COR-L47 (cell line): ENCODE measurements around the gene COQ8B.
"Not testable (repeated sequence)": the region's sequence is repeated elsewhere in the genome, so short reads cannot be mapped to it uniquely, and the experiment has no call there.

ENCODE experiments used
- DNase-seq: peaks from one replicate; lab custom pipeline; 2025; lab: John Stamatoyannopoulos, UW

The COQ8B gene

DNA sequence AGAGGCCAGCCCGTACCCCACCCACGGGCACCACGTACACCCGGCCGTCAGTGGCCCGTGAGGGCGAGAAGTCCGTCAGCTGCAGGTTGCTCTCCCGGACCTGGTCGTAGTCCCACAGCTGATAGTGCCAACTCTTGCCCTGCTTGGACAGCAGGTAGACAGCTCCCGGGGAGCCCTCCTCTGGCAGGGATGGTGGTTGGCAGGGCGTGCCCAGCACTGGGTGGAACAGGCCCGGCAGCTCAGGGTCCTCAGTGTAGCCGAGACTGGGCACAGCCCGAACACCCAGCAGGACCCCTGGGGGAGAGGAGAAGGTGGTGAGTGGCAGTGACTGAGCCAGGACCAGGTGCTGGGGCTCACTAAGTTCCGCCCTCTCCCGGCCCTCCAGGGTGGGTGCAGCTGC is 25.8 kb upstream of the COQ8B start:
- no peak for DNase-seq

DNA sequence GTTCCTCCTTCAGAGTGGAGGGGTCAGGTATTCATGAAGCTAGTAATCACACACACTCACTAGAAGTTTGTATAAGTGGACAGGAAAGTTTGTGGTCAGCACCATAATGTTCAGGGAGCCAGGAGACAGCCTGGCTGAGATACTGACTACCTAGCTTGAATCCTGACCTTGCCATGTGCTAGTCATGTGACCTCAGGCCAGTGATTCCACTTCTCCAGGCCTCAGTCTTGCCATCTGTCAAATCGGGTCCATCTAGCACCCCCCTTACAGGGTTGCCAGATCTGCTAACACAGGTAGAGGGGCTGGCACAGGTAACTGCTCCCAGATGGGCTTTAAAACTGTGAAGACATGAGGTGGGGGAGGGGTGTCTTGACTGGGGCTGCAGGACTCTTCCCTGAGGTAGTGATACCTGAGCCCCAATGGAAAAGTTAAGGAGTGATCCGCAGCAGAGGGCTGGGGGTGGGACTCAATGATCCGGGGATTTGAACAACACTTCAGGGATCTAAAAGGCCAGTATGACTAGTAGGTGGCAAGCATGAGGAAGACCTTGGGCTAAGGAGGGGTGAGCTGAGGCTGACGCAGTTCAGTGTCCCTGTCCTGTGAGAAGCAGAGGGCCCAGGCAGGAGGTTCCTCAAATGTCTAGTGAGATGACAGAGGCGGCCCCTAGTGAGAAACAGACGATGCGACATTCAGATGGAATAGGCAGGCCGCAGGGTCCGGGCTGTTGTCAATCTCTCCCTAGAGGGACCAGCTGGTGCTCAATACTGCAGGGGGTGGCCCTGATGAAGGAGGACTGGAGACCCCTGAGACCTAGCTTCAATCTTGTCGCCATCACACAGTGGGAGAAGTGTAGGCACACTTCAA is 25.1 kb upstream of the COQ8B start:
- DNase-seq: no peak

DNA sequence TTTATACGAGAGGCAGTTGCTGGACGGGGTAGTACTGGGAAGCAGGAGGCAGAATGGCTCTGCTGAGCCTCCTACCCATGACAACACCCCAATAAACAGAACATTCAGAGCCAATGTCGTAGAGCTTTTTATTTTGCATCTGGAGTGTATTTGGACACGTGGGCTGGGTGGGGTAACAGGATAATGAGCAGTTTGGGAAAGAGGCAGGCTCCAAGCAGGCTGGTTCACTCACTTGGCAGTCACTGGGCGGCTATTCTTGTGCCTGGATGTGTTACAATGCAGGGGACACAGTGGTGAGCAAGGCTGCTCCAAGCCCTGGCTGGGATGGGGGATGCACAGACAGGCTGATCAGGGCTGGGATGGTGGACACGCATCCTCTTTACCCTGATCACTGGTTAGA is 24.1 kb upstream of the COQ8B start:
- no peak for DNase-seq

DNA sequence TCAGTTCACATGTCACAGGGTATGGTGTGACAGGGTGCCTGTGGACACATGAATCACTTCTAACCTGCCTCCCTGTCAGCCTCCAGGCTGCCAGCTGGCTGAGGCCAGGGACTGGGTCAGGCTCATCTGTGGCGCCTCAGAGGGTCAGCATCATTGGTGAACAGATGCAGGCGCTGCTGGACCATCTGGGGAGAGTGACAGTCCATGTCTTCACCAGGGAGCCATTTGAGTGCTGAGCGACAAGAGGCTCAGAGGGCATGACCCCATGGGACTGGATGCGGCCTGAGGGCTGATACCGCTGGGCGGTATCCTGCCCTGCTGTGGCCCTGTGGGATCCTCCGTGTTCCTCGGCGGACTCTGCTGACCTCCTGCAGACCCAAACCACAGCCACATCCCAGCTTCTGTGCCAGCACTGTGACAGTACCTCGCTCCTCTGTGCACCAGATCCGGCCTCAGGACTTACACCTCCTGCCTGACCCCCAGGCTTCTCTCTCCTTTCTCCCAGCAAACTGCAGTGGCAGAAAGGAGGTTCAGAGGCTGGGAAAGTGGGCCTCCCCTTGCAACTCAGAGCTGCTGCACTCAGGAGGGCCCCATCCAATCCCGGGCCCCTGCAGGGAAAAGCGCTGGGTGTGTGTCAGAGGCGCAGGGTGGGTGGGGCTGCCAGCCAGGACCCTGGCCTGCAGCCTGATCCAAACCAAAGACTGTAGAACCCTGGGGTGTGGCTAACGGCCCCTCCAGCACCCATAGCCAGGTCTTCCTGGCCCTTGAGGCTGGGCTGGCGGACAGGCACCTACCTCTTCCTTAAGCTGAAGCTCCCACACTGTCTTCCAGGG is 23.4 kb upstream of the COQ8B start:
- no peak for DNase-seq

DNA sequence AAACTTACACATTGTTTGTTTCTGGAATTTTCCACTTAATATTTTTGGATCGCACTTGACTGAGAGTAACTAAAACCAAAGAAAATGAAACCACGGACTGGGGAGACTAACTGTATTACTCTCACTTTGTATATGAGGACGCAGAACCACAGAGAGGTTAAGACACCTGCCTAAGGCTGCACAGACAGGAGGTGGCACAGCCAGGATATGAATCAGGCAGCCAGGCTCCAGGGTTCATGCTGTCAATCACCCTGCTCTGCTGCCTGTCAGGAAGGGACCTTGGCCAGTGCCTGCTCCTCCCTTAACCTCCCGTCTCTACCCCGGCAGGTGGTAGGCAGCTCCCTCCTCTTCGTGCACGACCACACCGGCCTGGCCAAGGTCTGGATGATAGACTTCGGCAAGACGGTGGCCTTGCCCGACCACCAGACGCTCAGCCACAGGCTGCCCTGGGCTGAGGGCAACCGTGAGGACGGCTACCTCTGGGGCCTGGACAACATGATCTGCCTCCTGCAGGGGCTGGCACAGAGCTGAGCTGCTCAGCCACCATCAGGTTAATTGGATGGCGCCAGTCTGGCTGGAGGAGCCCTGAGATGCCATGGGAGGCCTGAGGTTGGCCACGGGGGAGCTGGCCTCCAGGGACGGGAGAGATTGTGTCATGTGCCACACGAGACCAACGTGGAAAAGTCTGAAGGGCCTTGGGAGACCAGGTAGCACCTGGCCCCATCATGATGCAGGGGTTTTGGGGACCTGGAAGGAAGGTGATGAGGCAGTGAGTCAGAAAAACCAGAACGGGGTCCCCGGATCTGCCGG is 22.5 kb upstream of the COQ8B start:
- no peak for DNase-seq

DNA sequence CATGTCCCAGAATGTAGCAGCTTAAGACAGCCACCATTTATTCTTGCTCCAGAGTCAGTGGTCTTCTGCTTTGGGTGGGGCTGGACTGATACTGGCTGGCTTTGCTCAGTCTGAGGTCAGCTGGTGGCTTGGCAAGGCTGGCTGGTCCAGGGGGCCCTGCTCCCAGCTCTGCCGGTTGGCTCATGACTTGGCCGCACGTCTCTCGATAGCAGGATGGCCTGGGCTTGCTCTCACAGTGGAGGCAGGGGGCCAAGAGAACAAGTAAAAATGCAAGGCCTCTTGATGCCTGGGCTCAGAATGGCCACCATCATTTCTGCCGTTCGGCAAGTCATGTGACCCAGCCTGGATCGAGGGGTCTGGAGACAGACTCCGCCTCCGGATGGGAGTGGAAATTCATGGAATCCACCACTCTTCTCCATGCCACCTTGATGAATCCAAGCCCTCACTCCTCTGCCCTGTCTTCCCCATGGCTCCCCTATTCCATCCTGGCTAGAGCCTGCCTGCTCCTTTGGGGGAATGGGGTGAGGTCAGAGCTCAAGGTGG is 20.5 kb upstream of the COQ8B start:
- DNase-seq: no peak

DNA sequence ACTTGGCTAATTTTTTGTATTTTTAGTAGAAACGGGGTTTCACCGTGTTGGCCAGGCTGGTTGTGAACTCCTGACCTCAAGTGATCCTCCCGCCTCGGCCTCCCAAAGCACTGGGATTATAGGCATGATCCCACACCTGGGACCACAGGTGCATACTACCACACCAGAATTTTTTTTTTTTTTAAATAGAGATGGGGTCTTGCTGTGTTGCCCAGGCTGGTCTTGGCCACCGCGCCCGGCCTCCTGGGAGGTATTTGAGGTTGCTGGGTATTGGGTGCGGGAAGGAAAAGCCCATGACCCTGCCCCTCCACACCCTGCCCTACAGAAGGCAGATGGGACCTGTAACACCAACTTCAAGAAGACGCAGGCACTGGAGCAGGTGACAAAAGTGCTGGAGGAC is 20.0 kb upstream of the COQ8B start:
- DNase-seq: no peak

DNA sequence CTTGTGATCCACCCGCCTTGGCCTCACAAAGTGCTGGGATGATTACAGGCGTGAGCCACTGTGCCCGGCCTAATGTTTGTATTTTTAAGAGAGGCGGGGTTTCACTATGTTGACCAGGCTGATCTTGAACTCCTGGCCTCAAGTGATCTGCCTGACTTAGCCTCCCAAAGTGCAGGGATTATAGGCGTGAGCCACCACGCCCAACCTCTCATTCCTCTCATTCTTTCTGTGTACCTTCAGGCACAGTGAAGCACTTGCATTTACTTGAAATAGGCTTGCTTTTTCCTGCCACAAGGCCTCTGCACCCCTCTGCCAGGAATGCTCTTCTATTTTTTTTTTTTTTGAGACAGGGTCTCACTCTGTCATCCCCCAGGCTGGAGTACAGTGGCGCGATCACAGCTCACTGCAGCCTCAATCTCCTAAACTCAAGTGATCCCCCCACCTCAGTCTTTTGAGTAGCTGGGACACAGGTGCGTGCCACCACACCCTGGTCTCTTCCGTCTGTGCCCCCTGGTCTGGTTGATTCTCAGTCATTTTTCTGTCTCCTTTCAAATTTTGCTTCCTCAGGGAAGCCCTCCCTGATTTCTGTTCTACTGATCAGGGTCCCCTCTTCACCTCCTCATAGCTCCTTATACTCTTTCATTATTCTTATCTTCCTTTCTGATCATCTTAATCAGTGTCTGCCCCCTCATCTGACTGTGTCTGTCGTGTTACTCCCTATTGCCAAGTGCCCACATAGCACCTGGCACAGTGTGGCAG is 18.5 kb upstream of the COQ8B start:
- no peak for DNase-seq

DNA sequence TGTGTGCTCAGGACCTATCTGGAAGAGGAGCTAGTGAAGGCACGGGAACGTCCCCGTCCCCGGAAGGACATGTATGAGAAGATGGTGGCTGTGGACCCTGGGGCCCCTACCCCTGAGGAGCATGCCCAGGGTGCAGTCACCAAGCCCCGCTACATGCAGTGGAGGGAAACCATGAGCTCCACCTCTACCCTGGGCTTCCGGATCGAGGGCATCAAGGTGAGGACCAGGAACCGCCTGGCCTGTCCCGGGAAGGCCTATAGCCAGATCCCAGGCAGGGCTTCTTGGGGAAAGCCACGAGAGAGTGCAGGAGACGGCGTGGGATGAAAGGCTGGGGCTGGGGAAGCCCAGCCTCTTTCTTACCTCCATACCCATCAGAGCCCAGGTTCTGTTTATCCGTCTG is 16.5 kb upstream of the COQ8B start:
- no peak for DNase-seq

DNA sequence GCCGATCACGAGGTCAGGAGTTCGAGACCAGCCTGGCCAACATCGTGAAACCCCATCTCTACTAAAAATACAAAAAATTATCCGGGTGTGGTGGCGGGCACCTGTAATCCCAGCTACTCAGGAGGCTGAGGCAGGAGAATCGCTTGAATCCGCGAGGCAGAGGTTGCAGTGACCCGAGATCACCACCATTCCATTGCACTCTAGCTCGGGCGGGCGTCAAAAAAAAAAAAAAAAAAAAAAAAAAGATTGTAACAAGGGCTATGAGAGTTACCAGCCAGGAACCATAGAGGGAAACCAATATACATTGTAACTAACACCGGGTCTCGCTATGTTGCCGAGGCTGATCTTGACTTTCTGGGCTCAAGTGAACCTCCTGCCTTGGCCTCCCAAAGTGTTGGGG is 15.6 kb upstream of the COQ8B start:
- not testable (repeated sequence) for DNase-seq

DNA sequence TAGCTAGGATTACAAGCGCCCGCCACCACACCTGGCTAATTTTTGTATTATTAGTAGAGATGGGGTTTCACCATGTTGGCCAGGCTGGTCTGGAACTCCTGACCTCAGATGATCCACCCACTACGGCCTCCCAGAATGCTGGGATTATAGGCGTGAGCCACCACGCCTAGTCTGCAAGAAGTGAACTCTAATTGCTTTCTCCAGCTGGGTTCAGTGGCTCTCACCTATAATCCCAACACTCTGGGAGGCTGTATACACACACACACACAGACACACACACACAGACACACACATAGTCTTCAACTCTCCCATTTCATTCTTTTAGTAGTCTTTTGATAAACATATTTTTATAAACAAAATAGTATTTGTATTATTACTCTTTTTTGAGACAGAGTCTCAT is 13.4 kb upstream of the COQ8B start:
- DNase-seq: not testable (repeated sequence)

DNA sequence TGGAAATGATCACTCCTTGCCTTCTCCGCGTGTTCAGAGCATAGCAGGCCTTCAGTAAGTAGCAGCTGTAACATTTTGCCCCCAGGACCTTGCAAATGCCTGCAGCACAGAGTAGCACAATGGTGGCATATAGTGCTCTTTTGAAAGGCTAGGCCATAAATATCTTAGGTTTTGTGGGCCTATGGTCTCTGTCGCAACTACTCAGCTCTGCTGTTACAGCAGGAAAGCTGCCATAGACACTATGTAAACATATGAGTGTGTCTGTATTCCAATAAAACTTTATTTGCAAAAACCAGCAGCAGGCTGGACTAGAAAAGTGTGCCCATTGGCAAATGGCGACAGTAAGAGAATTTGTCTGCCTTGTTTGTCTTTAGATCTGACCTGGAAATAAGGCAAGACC is 9.6 kb upstream of the COQ8B start:
- no peak for DNase-seq

DNA sequence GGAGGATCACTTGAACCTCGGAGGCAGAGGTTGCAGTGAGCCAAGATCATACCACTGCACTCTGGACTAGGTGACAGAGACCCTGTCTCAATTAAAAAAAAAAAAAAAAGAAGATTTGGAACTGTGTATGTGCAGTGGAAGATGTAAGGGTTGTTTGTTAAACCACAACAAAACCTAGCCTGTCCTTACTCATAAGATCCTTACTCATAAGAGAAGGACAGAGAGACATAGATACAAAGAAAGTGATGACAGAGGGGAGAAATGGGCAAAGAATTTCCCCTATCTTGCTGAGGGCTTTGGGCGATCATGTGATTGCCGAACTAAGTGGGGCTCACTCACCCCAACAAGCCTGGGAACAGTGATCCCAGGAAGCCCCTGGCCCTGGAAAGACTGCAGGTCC is 8.2 kb upstream of the COQ8B start:
- DNase-seq: no peak

DNA sequence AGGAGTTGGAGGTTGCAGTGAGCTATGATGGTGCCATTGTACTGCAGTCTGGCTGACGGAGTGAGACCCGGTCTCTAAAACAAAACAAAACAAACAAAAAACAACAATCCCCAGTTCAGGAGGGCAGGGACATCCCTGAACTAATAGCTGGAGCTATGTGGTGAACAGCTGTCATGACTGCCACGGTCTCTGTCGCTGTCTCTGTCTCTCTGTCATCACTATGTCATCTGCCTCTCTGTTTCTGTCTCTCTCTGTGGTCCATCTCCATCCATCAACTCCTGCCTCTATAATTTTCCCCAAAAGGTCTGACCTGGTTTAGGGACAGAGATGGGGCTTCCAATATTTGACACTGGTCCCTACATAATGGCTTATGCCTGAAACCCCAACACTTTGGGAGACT is 7.6 kb upstream of the COQ8B start:
- no peak for DNase-seq

DNA sequence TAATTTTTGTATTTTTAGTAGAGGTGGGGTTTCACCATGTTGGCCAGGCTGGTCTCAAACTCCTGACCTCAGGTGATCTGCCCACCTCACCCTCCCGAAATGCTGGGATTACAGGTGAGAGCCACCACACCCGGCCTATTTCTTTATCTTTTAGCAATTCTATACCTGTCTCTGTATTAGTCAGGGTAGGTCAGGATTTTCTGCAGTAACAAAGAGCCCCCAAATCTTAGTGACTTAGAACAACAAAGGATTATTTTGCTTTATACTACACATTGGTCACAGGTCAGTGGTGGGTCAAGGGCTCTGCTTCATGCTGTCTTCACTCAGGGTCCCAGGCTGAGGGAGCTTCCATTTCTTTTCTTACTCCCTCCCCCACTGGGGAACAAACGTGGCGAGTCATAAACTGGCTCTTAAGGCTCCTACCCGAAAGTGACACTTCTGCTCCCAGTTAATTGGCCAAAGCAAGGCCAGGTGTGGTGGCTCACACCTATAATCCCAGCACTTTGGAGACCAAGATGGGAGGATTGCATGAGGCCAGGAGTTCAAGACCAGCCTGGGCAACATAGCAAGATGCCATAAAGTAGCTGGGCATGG is 7.1 kb upstream of the COQ8B start:
- no peak for DNase-seq

DNA sequence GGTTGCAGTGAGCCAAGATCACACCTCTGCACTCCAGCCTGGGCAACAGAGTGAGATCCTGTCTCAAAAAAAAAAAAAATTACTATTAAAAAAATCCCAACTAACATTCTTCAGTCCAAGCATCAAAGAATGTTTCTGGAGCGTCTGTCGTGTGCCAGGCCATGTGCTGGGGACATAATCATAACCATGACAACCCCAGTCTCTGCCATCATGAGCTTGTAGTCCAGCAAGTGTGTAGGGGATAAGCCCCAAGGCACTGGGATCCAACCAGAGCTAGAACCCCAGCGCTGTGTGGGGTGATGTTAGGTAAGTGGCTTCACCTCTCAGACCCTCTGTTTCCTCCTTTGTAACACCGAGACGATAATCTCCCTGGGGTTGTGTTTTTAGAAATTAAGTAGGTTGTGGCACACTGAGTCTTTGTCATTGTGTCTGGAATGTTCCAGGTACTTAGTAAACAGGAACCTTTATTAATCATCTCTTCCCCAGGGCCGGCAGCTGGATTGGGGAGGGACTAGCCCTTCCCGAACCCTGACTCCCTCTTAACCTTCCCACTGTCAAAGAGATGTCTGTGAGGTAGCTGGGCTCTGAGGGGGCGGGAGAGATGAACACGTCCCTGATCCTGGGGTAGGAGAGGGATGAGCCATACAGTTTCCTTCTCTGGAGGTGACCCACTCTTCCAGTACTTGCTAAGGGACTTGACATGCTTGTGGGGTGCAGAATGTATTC is 5.4 kb upstream of the COQ8B start:
- DNase-seq: no peak

DNA sequence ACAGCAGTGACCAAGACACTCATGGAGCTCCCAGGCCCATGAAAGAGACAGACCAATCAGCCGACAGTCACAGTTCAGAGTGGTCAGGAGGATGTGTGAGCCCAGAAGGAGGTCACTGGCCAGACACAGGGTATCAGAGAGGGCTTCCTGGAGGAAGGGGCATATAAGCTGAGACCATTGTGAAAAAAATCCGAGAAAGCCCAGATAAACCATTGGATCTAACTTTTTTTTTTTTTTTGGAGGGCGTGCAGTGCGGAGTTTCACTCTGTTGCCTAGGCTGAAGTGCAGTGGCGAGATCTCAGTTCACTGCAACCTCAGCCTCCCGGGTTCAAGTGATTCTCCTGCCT is 4.4 kb upstream of the COQ8B start:
- no peak for DNase-seq

DNA sequence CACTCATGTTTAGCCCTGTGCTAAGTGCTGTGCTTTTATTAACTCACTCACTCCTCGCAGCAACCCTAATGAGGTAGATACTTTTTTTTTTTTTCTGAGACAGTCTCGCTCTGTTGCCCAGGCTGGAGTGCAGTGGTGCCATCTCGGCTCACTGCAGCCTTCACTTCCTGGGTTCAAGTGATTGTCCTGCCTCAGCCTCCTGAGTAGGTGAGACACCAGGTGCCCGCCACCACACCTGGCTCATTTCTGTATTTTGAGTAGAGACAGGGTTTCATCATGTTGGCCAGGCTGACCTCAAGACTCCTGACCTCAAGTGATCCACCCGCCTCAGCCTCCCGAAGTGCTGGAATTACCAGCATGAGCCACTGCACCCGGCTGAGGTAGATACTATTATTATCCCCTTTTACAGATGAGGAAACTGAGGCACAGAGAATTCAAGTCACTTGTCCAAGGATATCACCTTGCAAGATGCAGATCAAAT is 2.8 kb upstream of the COQ8B start:
- no peak for DNase-seq

DNA sequence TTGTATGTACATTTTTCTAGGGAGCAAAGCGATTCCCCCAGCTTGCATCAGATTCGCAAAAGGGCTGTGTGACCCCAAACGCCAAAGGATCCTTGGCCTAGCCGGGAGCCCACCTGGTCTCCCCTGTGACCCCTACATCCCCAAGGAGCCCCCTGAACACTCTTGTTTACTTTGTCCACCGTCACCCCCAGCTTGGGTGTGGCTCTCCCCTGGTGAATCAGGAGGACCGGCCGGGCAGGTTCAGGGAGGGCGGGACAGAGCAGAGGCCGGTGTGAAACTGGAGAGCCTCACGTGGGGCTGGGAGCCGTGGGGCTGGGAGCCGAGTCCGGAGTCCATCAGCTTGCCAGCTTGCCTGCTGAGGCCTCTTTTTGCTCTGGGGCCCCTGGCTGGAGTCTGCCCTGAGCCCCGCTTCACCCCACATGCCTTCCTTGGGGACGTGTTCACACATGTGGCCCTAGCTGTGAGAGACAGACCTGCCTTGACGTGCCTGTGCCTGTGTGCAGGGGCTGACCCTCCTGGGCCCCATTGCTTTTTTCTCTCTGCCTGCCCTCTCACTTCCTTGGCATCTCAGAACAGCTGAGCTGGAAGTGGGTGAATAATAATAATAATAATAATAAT is 2.2 kb upstream of the COQ8B start:
- no peak for DNase-seq
